PC-9 (cell line): ENCODE data around the gene MYH6. TPM values are rescaled to one million over a fixed set of nuclear protein-coding genes. Genes with fewer than 3 reads are reported as not detected.
A peak's percentile ranks its signal among the peaks of the same experiment; 100 is the strongest.

Source experiments
- BruUV-seq: library from RNA; stranded (reverse); fragments of 400-500 nt; replicated peaks from 2 replicates; lab custom pipeline; 2021; lab: Mats Ljungman, UMichigan
- CTCF ChIA-PET: fragments of 300-600 bp; sonication (Branson Sonifier 250); formaldehyde crosslinking; loops from one replicate; lab custom pipeline; 2022; ENCODE audit warnings: antibody characterized with exemption; lab: Charles Lee
- POLR2A ChIA-PET: fragments of 300-600 bp; sonication (Branson Sonifier 250); formaldehyde crosslinking; loops from one replicate; lab custom pipeline; 2022; ENCODE audit warnings: antibody characterized with exemption; ENCODE audit not compliant: unreplicated experiment; lab: Charles Lee
- DNase-seq, 2 experiments: peaks; one replicate each; pipeline versions ENCODE4 v3.0.0 to v3.0.0-alpha.2; 2015 to 2022; ENCODE audit warnings: mixed read lengths in 1 of 2
- H2AFZ ChIP-seq: fragments of 200-600 bp; sonication (generic); 2 replicates; pipeline ENCODE4 v1.8.1; 2017; ENCODE audit warnings: antibody characterized with exemption
- H3F3A ChIP-seq: fragments of 200-600 bp; sonication (generic); 2 replicates; pipeline ENCODE4 v1.8.1; 2017; ENCODE audit warnings: antibody characterized with exemption, mild to moderate bottlenecking, low read depth; ENCODE audit not compliant: insufficient read depth
- H3K27ac ChIP-seq: fragments of 200-600 bp; sonication (generic); 2 replicates; pipeline ENCODE4 v1.6.1; 2016; ENCODE audit warnings: mixed run types
- H3K27me3 ChIP-seq: fragments of 200-600 bp; sonication (generic); 2 replicates; pipeline ENCODE4 v1.6.1; 2016; ENCODE audit warnings: low read depth, mixed run types; ENCODE audit not compliant: insufficient read depth
- H3K36me3 ChIP-seq: fragments of 200-600 bp; sonication (generic); 2 replicates; pipeline ENCODE4 v1.6.1; 2016; ENCODE audit warnings: low read depth, mixed run types
- H3K4me1 ChIP-seq: fragments of 200-600 bp; sonication (generic); replicated peaks from 2 replicates; pipeline ENCODE4 v1.6.1; 2016; ENCODE audit warnings: mixed run types; ENCODE audit not compliant: insufficient read depth
- H3K4me2 ChIP-seq: fragments of 200-600 bp; sonication (generic); 2 replicates; pipeline ENCODE4 v1.6.1; 2017; ENCODE audit warnings: mixed run types
- H3K4me3 ChIP-seq: fragments of 200-600 bp; sonication (generic); 2 replicates; pipeline ENCODE4 v1.6.1; 2016; ENCODE audit warnings: mixed run types
- H3K79me2 ChIP-seq: fragments of 200-600 bp; sonication (generic); 2 replicates; pipeline ENCODE4 v1.6.1; 2017; ENCODE audit warnings: low read depth, mixed run types
- H3K9me2 ChIP-seq: fragments of 200-600 bp; sonication (generic); 2 replicates; pipeline ENCODE4 v1.8.1; 2017; ENCODE audit warnings: mild to moderate bottlenecking; ENCODE audit not compliant: insufficient read depth
- H3K9me3 ChIP-seq: fragments of 200-600 bp; sonication (generic); 2 replicates; pipeline ENCODE4 v1.8.1; 2016; ENCODE audit warnings: low read depth; ENCODE audit not compliant: insufficient read depth
- H4K20me1 ChIP-seq: fragments of 200-600 bp; sonication (generic); 2 replicates; pipeline ENCODE4 v1.8.1; 2017; ENCODE audit not compliant: insufficient read depth
- EZH2 ChIP-seq: fragments of 200-600 bp; sonication (generic); IDR thresholded peaks from 2 replicates; pipeline ENCODE4 v1.8.0; 2017; ENCODE audit warnings: antibody characterized with exemption, low read depth
- intact Hi-C: fragments of 100-400 bp; cut with micrococcal nuclease; formaldehyde crosslinking; loops from one replicate; pipeline ENCODE4 v1.10.0; 2022; ENCODE audit not compliant: unreplicated experiment
- total RNA-seq: library from RNA; stranded (reverse); gene quantifications from 2 replicates; pipeline ENCODE4 v1.2.3, GENCODE V29; 2021
- TF ChIP-seq, protein P1 (sequence below): fragments of 200-600 bp; sonication (generic); conservative IDR thresholded peaks from 2 replicates; pipeline ENCODE4 v1.6.1; 2017; ENCODE audit warnings: mixed run types, antibody characterized with exemption, mild to moderate bottlenecking, moderate library complexity

The MYH6 gene
- total RNA-seq, 1 experiment from 2014 or later, result not detected

GRCh38 chr14:23365732-23366425 lies 42.2 kb downstream of the MYH6 start:
- Histone ChIP-seq H3K27me3 (peaks cover 48% of the 10 kb centered on the region), H3K4me3 (no peak overlapping the region), H3K79me2 (no peaks in the 10 kb centered on the region), H3K9me3 (no peaks in the 10 kb centered on the region), H3K4me1 (no peaks in the 10 kb centered on the region), H3K4me2 (no peak overlapping the region), H2AFZ (no peak overlapping the region), H3F3A (no peaks in the 10 kb centered on the region), H3K36me3 (no peaks in the 10 kb centered on the region), H4K20me1 (no peaks in the 10 kb centered on the region), H3K9me2 (no peaks in the 10 kb centered on the region), H3K27ac (no peak overlapping the region)
- no peak for DNase-seq
- POLR2A ChIA-PET, result no interaction called here
- no TSS peak for BruUV-seq
- TF ChIP-seq EZH2, result no peak
- TF ChIP-seq, protein P1, sequence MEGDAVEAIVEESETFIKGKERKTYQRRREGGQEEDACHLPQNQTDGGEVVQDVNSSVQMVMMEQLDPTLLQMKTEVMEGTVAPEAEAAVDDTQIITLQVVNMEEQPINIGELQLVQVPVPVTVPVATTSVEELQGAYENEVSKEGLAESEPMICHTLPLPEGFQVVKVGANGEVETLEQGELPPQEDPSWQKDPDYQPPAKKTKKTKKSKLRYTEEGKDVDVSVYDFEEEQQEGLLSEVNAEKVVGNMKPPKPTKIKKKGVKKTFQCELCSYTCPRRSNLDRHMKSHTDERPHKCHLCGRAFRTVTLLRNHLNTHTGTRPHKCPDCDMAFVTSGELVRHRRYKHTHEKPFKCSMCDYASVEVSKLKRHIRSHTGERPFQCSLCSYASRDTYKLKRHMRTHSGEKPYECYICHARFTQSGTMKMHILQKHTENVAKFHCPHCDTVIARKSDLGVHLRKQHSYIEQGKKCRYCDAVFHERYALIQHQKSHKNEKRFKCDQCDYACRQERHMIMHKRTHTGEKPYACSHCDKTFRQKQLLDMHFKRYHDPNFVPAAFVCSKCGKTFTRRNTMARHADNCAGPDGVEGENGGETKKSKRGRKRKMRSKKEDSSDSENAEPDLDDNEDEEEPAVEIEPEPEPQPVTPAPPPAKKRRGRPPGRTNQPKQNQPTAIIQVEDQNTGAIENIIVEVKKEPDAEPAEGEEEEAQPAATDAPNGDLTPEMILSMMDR, result no peak
- CTCF ChIA-PET, result no interaction called here
- intact Hi-C loops, result no loop called here

GRCh38 chr14:23365036-23365731 lies 42.9 kb downstream of the MYH6 start, which contains the start of gene EFS:
TSS of gene EFS (minus strand) at chr14:23365172. CDS start at chr14:23365025, 147 bp downstream.
- intact Hi-C loops, result no loop called here
- H2AFZ ChIP-seq, result no peak within 1 kb of the TSS
- ChIA-PET CTCF (no interaction called here), POLR2A (no interaction called here)
- no peak within 1 kb of the TSS for H3K27ac ChIP-seq
- no peak for TF ChIP-seq EZH2
- TF ChIP-seq, protein P1, result no peak
- H3K36me3 ChIP-seq, result no peaks in the 10 kb centered on the region
- H3K4me2 ChIP-seq, result no peak within 1 kb of the TSS
- BruUV-seq, result no TSS peak
- DNase-seq, result peak in 1 of 2 experiments; percentile 26
- no peaks in the 10 kb centered on the region for H3K9me2 ChIP-seq
- no peaks in the 10 kb centered on the region for H3K79me2 ChIP-seq
- no peaks in the 10 kb centered on the region for H3K4me1 ChIP-seq
- no peak within 1 kb of the TSS for H3K4me3 ChIP-seq
- no peaks in the 10 kb centered on the region for H3F3A ChIP-seq
- no peaks in the 10 kb centered on the region for H3K9me3 ChIP-seq
- H4K20me1 ChIP-seq, result no peaks in the 10 kb centered on the region
- H3K27me3 ChIP-seq, result peaks cover 47% of the 10 kb centered on the region

DNA sequence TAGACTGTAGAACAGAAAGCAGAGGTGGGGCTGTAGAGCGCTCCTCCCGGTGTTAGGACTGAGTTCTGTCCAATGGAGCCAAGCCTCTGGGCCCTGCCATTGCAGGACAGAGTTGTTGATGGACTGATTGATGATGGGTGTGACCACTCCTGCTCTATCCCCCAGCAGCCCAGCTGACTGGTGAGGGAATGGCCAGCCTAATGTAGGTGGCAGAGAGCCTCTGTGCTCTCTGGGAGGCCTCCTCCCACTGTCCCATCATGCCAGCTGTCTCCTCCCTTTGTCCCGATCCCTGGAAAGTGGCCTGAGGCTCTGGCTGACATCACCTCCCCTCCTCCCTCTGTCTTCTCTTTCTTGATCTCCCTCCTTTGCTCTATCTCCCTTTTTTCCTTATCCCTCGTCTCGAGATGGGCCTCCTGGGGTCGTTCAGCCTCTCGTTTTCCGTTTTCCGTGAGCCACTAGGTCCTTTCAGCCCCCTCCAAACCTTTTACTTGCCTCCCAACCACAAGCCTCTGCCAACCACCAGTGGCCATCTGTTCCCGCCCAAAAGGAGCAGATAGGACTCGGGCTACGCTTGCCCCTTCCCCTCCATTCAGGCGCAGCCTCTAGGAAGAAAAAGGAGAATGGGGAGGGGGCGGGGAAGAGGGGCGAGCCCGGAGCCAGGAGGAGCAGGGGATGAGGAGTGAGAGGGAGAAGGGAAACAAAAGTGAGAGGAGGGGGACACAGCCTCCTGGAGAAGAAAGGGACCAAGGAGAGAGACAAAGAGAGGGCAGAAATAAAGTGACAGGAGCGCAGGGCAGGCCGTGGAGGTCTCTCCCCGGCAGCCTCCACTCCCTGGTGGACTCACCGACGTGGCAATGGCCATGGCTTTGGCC lies 43.7 kb downstream of the MYH6 start:
- ChIA-PET CTCF (no interaction called here), POLR2A (no interaction called here)
- Histone ChIP-seq H3K4me1 (no peaks in the 10 kb centered on the region), H3K27ac (no peak overlapping the region), H3K79me2 (no peaks in the 10 kb centered on the region), H2AFZ (no peak overlapping the region), H3K27me3 (peaks cover 51% of the 10 kb centered on the region), H3K9me3 (no peaks in the 10 kb centered on the region), H3K9me2 (no peaks in the 10 kb centered on the region), H3K4me3 (no peak overlapping the region), H3F3A (no peaks in the 10 kb centered on the region), H3K4me2 (no peak overlapping the region), H3K36me3 (no peaks in the 10 kb centered on the region), H4K20me1 (no peaks in the 10 kb centered on the region)
- no peak for TF ChIP-seq EZH2
- TF ChIP-seq, protein P1, result no peak
- DNase-seq, result no peak
- intact Hi-C loops, result no loop called here
- BruUV-seq, result no TSS peak
